ENCODE measurements around the gene SLC28A3. TPM values are rescaled to one million over a fixed set of nuclear protein-coding genes. Genes with fewer than 3 reads are reported as not detected.

SLC28A3 gene
- total RNA-seq, 4 donors from 2014 or later: 0.04 to 0.49 TPM; not detected in 2

GRCh38 chr9:84235511-84235910 is 105.0 kb downstream of the SLC28A3 start:
- no peaks in the 10 kb centered on the region for H3K36me3 ChIP-seq
- WGBS, 2 donors (ENCODE audit: low coverage in 1 of 2): 90 to 100% methylated on average over 1 to 2 of the region's 4 CpGs
- no peak for ATAC-seq
- peaks cover 0 to 10% (median 0%) of the 10 kb centered on the region in 3 donors for H3K9me3 ChIP-seq
- H3K27ac ChIP-seq: no peak overlapping the region
- H3K27me3 ChIP-seq: no peaks in the 10 kb centered on the region
- H3K4me1 ChIP-seq: no peaks in the 10 kb centered on the region
- no peak overlapping the region for H3K4me3 ChIP-seq
- TF ChIP-seq POLR2A (IDR thresholded peaks at IDR 0.05) (no peak), CTCF (IDR thresholded peaks at IDR 0.05) (no peak), POLR2AphosphoS5 (IDR thresholded peaks at IDR 0.05) (no peak)

GRCh38 chr9:84230355-84231145 is 110.0 kb downstream of the SLC28A3 start:
- no peak for ATAC-seq
- H3K36me3 ChIP-seq: no peaks in the 10 kb centered on the region
- no peak overlapping the region for H3K4me3 ChIP-seq
- whole genome bisulfite sequencing, 2 donors (ENCODE audit: low coverage in 1 of 2): 47 to 55% methylated on average over 3 to 4 of the region's 6 CpGs
- no peak overlapping the region for H3K27ac ChIP-seq
- no peaks in the 10 kb centered on the region for H3K27me3 ChIP-seq
- H3K4me1 ChIP-seq: peaks cover 0 to 14% (median 0%) of the 10 kb centered on the region in 3 donors
- H3K9me3 ChIP-seq: no peaks in the 10 kb centered on the region
- TF ChIP-seq POLR2A (IDR thresholded peaks at IDR 0.05) (no peak), POLR2AphosphoS5 (IDR thresholded peaks at IDR 0.05) (no peak), EP300 (IDR thresholded peaks at IDR 0.05) (no peak), CTCF (IDR thresholded peaks at IDR 0.05) (no peak)

GRCh38 chr9:84229191-84229590 is 111.4 kb downstream of the SLC28A3 start:
- WGBS, 2 donors (ENCODE audit: low coverage in 1 of 2): 84 to 87% methylated on average over 4 of the region's 4 CpGs

GRCh38 chr9:84228130-84228720 is 112.3 kb downstream of the SLC28A3 start:
- 29 to 61% methylated on average over 4 to 5 of the region's 5 CpGs for WGBS, 2 donors (ENCODE audit: low coverage in 1 of 2)

More at GRCh38 chr9:84229191-84229590, 111.4 kb downstream of the SLC28A3 start:
- Histone ChIP-seq H3K27me3 (no peaks in the 10 kb centered on the region), H3K36me3 (no peaks in the 10 kb centered on the region), H3K9me3 (no peaks in the 10 kb centered on the region), H3K4me3 (no peak overlapping the region), H3K27ac (no peak overlapping the region), H3K4me1 (peaks cover 0 to 14% (median 0%) of the 10 kb centered on the region in 3 donors)
- TF ChIP-seq CTCF (IDR thresholded peaks at IDR 0.05) (no peak), POLR2A (IDR thresholded peaks at IDR 0.05) (no peak), EP300 (IDR thresholded peaks at IDR 0.05) (no peak), POLR2AphosphoS5 (IDR thresholded peaks at IDR 0.05) (no peak)
- no peak for ATAC-seq

GRCh38 chr9:84226126-84226525 is 114.4 kb downstream of the SLC28A3 start:
- Histone ChIP-seq H3K27me3 (no peaks in the 10 kb centered on the region), H3K27ac (no peak overlapping the region), H3K9me3 (peaks cover 0 to 6% (median 0%) of the 10 kb centered on the region in 3 donors), H3K4me1 (peaks cover 0 to 14% (median 0%) of the 10 kb centered on the region in 3 donors), H3K4me3 (no peak overlapping the region), H3K36me3 (no peaks in the 10 kb centered on the region)
- 50 to 71% methylated on average over 1 of the region's 1 CpG for WGBS, 2 donors (ENCODE audit: low coverage in 1 of 2)
- no peak for ATAC-seq
- TF ChIP-seq EP300 (IDR thresholded peaks at IDR 0.05): no peak
- no peak for TF ChIP-seq CTCF (IDR thresholded peaks at IDR 0.05)
- no peak for TF ChIP-seq POLR2A (IDR thresholded peaks at IDR 0.05)
- TF ChIP-seq POLR2AphosphoS5 (IDR thresholded peaks at IDR 0.05): no peak

More at GRCh38 chr9:84228130-84228720, 112.3 kb downstream of the SLC28A3 start:
- no peak for TF ChIP-seq EP300 (IDR thresholded peaks at IDR 0.05)
- Histone ChIP-seq H3K4me1 (peaks cover 0 to 14% (median 0%) of the 10 kb centered on the region in 3 donors), H3K4me3 (no peak overlapping the region), H3K27ac (no peak overlapping the region), H3K36me3 (no peaks in the 10 kb centered on the region), H3K9me3 (no peaks in the 10 kb centered on the region), H3K27me3 (no peaks in the 10 kb centered on the region)
- ATAC-seq: no peak

Measured in gastroesophageal sphincter (tissue), 4 donors.